Fibroblast of lung (primary cell): ENCODE measurements around the gene IFNA10.

Experiments used
- EZH2 ChIP-seq: IDR thresholded peaks from 2 replicates; pipeline ENCODE4 v1.5.1; 2012; ENCODE audit warnings: low read length, control low read depth, mild to moderate bottlenecking; ENCODE audit errors: missing control alignments
- TF ChIP-seq, protein P1 (sequence below), 2 donors: IDR thresholded peaks in 1 of 2; conservative IDR thresholded peaks in 1 of 2; 1 replicate in 1 of 2; 2 replicates in 1 of 2; pipeline ENCODE4 v1.5.1; 2011 to 2012; ENCODE audit warnings: low read length in 2 of 2, control low read depth in 1 of 2, inconsistent platforms in 1 of 2, low read depth in 1 of 2, mild to moderate bottlenecking in 1 of 2

DNA sequence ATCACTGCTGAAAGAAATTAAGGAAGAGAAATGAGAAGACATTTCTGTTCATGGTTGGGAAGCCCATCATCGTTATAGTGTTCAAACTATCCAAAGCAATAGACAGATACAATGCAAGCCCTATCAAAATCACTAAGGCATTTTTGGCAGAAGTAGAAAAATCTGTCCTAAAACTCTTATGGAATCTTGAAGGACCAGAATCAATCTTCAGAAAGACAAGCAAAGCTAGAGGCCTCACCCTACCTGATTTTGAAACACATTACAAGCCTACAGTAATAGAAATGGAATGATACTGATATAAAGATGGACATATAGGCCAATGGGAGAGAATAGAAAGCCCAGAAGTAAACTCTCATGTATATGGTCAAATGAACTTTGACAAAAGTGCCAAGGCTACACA is 35.6 kb downstream of the IFNA10 start:
- TF ChIP-seq EZH2, result no peak
- TF ChIP-seq, protein P1, sequence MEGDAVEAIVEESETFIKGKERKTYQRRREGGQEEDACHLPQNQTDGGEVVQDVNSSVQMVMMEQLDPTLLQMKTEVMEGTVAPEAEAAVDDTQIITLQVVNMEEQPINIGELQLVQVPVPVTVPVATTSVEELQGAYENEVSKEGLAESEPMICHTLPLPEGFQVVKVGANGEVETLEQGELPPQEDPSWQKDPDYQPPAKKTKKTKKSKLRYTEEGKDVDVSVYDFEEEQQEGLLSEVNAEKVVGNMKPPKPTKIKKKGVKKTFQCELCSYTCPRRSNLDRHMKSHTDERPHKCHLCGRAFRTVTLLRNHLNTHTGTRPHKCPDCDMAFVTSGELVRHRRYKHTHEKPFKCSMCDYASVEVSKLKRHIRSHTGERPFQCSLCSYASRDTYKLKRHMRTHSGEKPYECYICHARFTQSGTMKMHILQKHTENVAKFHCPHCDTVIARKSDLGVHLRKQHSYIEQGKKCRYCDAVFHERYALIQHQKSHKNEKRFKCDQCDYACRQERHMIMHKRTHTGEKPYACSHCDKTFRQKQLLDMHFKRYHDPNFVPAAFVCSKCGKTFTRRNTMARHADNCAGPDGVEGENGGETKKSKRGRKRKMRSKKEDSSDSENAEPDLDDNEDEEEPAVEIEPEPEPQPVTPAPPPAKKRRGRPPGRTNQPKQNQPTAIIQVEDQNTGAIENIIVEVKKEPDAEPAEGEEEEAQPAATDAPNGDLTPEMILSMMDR (conservative IDR thresholded peaks at IDR 0.05 in 1 of 2, IDR thresholded peaks at IDR 0.05 in 1 of 2; ENCODE audit: low read depth in 1 of 2, low read length in 2 of 2), result no peak
